ENCODE results near the gene SMIM27.
A peak's percentile ranks its signal among the peaks of the same experiment; 100 is the strongest.
"Not testable (repeated sequence)": the region's sequence is repeated elsewhere in the genome, so short reads cannot be mapped to it uniquely, and the experiment has no call there.

SMIM27 gene

GRCh38 chr9:32552172-32552872 is at the start of gene SMIM27, which contains the start of gene TOPORS:
Gene SMIM27 (plus strand): TSS chr9:32552327. CDS start chr9:32552435, 108 bp downstream.
Gene TOPORS (minus strand): TSS chr9:32552586. CDS start chr9:32552436, 150 bp downstream.
- peak; percentile 94 for DNase-seq

- DNase-seq, result no peak
These were observed 49.7 kb upstream of the SMIM27 start for GRCh38 chr9:32502464-32502863.

DNA sequence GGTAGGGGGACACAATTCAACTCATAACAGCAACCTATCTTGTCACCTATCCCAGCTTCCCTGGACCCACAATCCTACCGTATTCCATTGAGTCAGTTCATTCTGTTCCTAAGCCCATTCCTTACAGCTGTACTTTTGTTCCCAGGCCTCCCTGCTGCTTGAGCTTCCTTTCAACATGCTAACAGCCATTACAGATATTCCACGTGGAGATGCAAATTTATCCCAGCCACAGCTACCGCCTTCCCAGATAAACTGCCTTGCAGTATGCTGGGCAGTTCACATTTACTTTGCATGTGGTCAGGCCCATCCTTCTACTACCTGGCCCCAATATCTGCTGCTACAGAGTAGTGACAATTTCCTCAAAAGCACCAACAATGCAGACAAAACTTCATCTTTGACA is 49.1 kb upstream of the SMIM27 start:
- DNase-seq, result no peak

DNA sequence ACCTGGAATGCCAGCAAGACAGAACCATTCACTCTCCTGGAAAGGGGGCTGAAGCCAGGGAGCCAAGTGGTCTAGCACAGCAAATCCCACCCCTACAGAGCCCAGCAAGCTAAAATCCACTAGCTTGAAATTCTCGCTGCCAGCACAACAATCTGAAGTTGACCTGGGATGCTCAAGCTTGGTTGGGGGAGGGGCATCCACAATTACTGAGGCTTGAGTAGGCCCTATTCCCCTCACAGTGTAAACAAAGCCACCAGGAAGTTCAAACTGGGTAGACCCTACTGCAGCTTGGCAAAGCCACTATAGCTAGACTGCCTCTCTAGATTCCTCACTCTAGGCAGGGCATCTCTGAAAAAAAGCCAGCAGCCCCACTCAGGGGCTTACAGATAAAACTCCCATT is 43.4 kb upstream of the SMIM27 start:
- peak; percentile 33 for DNase-seq

DNA sequence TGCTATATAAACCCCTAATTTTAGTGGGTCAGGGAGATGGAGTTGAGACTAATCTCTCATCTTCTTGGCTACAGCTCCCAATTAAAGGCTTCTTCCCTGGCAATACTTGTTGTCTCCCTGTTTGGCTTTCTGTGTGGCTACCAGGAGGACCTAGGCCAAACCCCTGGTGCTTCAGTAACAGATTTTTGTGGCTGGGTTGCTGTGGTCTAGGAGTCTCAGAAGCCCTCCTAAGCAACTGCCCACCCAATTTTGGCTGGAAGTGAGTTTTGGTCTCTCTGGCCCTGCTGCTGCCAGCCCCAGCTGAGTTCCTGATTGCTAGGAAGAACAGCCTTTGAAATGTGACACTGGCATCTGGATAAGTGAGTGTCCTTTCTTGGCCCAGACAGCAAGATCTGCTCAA is 35.9 kb upstream of the SMIM27 start:
- DNase-seq, result no peak

- DNase-seq, result no peak
These were observed 33.9 kb upstream of the SMIM27 start for GRCh38 chr9:32518276-32518675.

DNA sequence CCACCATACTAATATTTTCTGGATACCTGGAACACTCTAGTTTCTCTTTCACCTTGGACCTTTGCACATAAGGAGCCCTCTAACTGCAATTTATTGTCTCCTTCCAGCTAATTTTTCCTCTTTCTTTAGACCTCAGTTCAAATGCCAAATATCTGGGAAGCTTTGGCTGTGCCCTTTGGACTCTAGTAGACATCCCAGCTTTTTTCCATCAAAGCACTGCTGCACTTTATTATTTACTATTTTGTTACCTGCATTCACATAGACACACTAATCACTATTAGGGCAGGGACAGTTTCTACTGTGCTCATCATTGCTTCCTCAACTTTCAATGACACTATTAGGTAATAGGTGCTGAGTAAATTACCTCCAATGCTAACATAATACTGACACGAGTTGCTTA is 28.2 kb upstream of the SMIM27 start:
- DNase-seq, result no peak

- DNase-seq, result not testable (repeated sequence)
These were observed 27.6 kb upstream of the SMIM27 start for GRCh38 chr9:32524558-32524891.

GRCh38 chr9:32524892-32525708 is 27.0 kb upstream of the SMIM27 start:
- peak; percentile 66 for DNase-seq

GRCh38 chr9:32525709-32526030 is 26.5 kb upstream of the SMIM27 start:
- no peak for DNase-seq

DNA sequence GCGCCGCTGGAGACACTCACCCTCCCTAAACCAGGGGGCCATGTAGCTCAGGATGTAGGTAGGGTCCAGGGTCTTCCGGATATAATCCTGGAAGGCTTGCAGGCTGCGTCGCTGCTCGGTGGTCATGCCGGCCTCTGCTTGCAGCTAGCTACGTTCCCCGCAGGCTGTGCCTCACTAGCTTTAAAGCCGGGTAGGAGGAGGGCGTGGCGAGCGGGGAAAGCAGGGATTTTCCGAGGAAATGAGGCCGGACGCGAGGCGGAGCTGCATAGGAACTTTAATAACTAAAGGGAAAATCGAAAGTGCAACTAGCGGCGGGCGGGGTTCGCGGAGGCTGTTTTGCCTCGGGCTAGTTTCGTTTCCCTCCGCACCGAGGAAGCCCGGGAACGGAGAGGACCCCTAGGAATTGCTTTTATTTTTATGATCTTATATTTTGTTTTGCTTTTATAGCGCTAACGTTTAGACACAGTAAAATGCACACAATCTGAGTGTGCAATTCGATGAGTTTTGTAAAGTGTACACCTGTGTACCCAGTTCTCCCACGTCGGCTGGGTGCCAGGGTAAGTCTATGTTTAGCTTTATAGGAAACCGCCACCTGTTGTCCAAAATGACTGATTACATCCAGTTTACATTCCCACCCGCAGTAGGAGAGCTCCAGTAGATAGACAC is 26.0 kb upstream of the SMIM27 start, which contains the start of gene RIGI:
TSS of gene RIGI (minus strand) at position 156 of the 666 bp plus-strand sequence. CDS start at position 126, 30 bp downstream.
- DNase-seq, result peak; percentile 90

GRCh38 chr9:32526707-32527048 is 25.4 kb upstream of the SMIM27 start:
- no peak for DNase-seq

GRCh38 chr9:32533336-32533735 is 18.8 kb upstream of the SMIM27 start:
- no peak for DNase-seq

DNA sequence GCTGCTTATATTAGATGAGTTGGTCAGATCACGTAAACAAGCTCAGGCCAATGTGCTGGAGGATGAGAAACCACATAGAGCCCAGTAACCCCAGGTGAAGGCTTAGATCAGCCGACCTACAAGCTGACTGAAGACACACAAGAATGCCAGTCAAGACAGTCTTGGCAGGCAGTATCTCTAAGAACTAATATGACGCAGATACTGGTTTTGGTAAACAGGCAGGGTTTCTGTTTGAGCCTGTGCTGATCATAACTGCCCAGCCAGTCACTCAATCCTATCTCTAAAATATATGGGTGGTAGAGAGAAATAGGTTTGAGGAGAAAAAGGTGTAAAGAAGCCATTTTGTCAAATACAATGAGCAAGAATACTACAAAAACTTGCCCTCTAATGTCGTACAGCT is 18.3 kb upstream of the SMIM27 start:
- no peak for DNase-seq

- no peak for DNase-seq
These were observed 9.1 kb upstream of the SMIM27 start for GRCh38 chr9:32543047-32543446.

- no peak for DNase-seq
These were observed 6.2 kb upstream of the SMIM27 start for GRCh38 chr9:32545884-32546283.

DNA sequence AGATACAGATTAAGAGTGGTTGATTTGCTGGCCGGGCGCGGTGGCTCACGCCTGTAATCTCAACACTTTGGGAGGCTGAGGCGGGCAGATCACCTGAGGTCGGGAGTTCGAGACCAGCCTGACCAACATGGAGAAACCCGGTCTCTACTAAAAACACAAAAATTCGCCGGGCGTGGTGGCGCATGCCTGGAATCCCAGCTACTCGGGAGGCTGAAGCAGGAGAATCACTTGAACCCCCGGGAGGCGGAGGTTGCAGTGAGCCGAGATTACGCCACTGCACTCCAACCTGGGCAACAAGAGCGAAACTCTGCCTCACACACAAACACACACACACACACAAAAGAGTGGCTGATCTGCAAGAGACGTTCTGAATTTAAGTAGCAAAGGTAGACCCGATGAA is 3.9 kb upstream of the SMIM27 start:
- DNase-seq, result not testable (repeated sequence)

GRCh38 chr9:32550150-32550561 is 2.0 kb upstream of the SMIM27 start:
- DNase-seq, result no peak

- DNase-seq, result peak; percentile 97
These were observed 1.4 kb upstream of the SMIM27 start for GRCh38 chr9:32550562-32551275.

GRCh38 chr9:32551276-32552051 is 663 bp upstream of the SMIM27 start:
- peak; percentile 79 for DNase-seq

- no peak for DNase-seq
These were observed 2.0 kb downstream of the SMIM27 start for GRCh38 chr9:32554107-32554506.

DNA sequence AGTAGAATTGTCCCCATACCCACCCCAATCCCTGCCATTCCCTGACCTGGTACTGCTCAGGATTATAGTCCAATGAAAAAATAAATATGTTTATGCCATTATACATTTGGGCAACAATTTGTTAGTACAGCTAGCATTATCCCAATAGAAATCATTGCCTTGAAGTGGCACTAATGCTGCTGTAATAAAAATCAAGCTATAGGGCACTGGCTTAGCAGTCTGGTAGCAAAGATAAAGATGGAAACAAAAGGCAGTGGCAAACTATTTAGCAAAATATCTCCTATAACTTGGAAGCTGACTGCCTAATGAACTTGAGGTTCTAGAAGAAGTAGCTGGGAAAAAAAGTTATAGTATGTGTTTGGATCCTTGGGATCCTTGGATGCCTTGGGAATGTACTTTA is 2.5 kb downstream of the SMIM27 start:
- no peak for DNase-seq
